HG02973 (cell line): ENCODE data around the gene IDS.
A peak's percentile ranks its signal among the peaks of the same experiment; 100 is the strongest.
"Not testable (repeated sequence)": the region's sequence is repeated elsewhere in the genome, so short reads cannot be mapped to it uniquely, and the experiment has no call there.

Source experiments
- ATAC-seq: cut with Tn5 transposase; IDR thresholded peaks from one replicate; pipeline ENCODE4 v1.9.1; 2021; ENCODE audit warnings: moderate library complexity; ENCODE audit not compliant: unreplicated experiment

Gene IDS

GRCh38 chrX:149504915-149505651 lies at the start of gene IDS:
Gene IDS, minus strand, starts transcription at chrX:149505306. Its CDS starts 169 bp downstream, at chrX:149505137.
- ATAC-seq: peak; percentile 54

DNA sequence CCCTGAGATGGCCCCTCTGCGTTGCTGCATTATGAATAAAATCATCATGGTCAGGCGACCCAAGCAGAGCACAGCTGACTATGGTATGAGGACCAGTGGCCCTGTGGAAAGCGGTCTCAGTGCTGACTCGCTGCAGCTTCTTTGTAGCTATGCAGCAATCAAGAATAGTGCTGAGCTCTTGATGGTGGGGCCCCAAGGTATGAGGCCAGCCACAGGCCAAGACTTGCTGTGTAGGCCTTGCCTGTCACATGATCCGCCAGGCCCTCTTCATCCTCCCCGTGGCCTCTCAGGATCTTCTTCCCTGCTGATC lies 46.8 kb upstream of the IDS start:
- not testable (repeated sequence) for ATAC-seq

- not testable (repeated sequence) for ATAC-seq
These were observed 46.3 kb upstream of the IDS start for GRCh38 chrX:149551245-149551938.

DNA sequence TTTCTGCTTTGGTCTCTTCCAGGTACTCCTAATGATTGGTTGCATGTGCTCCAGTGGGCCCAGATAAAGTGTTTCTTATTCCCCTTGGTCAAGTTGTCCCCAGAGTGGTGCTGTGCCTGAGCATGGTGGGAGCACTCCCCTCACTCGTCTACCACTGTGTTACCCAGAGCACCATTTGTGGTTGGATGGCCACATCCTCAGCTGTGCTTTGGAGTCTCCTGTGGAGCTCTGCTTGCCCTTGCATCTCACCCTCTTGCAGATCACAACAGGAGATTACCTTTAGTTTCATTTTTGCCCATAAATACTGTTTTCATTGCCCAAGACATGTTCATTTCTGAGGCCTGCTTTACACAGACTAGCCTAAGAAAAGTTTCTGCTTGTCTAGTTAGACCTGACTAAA lies 45.3 kb upstream of the IDS start:
- ATAC-seq: not testable (repeated sequence)

DNA sequence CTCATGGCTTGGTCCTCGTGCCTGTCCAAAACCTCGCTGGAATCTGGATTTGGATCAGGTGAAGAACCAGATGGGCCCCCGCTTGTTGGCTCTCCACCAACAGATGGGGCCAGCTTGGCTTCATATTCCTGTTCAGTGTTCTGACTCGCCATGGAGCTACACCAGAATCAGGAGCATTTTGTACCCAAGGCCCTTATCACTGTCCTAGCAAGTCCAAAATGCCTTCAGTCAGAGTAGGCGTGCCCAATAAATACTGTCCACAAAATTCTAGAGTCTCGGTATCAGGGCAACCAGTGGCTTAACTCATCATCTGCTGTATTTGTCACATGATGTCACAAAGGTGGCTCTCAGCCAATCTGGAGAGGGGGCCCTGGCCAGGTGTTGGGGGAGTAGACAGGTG lies 44.6 kb upstream of the IDS start, which contains the start of gene HSFX3:
Gene HSFX3, minus strand, starts transcription at position 224 of the 400 bp plus-strand sequence. Its CDS starts 72 bp downstream, at position 152.
- ATAC-seq: not testable (repeated sequence)

- not testable (repeated sequence) for ATAC-seq
These were observed 42.7 kb upstream of the IDS start for GRCh38 chrX:149547782-149548181.

- not testable (repeated sequence) for ATAC-seq
These were observed 41.9 kb upstream of the IDS start for GRCh38 chrX:149546962-149547361.

- not testable (repeated sequence) for ATAC-seq
These were observed 40.7 kb upstream of the IDS start for GRCh38 chrX:149545545-149546543.

GRCh38 chrX:149541521-149542047 lies 36.5 kb upstream of the IDS start:
- ATAC-seq: no peak

DNA sequence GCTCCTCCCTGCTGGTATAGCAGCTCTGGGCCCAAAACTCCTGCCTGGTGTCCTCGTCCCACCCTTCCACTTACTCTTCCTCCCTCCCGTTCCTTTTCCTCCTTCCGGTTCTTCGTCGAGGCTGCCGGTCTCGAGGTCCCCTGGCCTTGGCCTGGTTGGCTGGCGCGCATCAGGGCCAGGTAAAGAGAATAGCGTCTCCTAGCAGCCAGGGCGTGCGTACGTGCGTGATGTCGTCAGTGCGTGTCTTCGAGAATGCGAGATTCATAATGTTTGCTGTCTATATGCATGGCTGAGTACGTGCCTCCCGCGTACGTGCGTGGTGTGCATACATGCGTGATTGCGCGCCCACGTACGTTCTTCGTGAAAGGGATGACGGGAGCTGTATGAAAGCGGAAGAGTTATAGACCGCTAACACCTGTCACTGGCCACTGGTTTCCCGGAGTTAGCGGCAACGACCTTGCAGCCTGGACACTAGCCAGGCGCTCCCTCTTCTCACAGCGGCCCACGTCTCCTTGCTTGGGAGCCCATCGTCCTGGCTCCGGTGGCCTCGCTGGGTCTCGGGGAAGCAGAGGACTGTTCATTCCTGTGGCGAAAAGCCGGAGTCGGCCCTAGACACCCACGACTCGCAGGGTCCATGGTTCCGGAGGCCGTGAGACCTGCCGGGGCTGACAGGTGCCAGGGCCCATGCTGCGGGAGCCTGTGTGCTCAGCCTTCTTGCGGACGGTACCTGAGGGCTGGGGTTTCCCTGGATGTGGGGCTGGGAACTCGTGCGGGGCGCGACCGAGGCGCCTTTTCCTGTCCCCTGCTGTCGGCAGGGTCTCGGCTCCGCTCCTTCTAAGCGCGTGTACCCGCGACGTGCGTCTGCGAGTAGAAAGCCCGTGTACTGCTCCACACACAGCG lies 35.8 kb upstream of the IDS start, which contains the start of gene EOLA1:
Gene EOLA1, plus strand, starts transcription at position 392 of the 900 bp plus-strand sequence. CDS start 4,619 bp downstream, outside the sequence.
- ATAC-seq: peak; percentile 62

- peak; percentile 25 for ATAC-seq
These were observed 35.1 kb upstream of the IDS start for GRCh38 chrX:149540131-149540620.

DNA sequence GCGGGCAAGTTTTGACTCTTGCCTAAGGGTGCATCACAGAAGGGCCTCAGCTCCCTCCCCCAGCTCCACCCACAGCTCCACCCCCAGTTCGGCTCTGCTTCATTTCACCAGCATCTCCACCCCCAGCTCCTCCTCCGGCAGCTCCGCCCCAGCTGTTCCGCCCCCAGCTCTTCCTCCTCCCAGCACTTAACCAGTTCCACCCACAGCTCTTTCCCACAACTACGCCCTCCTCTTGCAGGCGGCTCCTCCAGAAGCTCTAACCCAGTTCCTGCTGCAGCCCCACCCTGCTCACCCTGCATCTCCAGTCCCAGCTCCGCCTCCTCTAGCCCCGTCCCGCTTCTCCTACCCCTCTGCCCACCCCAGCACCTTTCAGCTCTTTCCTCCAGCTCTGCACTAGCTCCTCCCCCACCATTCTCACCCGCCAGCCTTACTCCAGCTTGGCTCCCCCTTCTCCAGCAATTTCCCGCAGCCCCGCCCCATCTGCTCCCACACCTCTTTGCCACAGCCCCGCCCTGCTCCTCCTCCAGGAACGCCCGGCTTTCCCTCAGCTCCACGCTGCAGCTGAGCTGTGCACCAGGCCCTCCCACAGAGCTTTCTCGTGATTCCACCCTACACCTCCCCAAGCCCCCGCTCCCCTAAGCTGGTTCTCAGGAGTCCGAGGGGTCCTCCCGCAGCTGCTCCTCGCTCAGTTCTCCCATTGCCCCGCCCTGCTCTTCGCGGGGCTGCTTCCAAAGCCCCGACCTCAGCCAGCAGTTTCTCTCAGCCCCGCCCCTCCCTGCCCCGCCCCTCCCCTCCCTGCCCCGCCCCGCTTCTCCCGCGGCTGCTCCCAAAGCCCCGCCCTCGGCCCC lies 34.4 kb upstream of the IDS start:
- ATAC-seq: peak; percentile 38

GRCh38 chrX:149537474-149537873 lies 32.4 kb upstream of the IDS start:
- ATAC-seq: not testable (repeated sequence)

GRCh38 chrX:149534926-149535602 lies 30.0 kb upstream of the IDS start:
- not testable (repeated sequence) for ATAC-seq

DNA sequence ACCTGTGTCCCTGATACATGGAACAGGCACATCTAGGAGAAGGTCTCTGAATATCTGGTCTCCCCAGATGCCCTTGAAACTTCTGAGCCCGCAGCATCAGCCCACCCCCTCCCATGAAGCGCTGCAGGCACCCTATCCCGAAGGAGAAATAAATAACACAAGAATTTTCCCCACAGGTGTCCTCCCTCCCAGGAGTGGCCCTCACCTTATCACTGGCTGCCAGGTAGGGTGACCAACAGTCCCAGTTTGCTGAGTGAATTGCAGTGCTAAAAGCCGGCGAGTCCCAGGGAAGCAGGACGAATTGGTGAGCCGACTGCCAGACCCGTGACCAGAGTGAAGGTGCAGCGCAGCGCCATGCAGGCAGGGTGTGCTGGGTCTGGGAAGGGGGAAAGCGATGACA lies 28.9 kb upstream of the IDS start:
- ATAC-seq: not testable (repeated sequence)

DNA sequence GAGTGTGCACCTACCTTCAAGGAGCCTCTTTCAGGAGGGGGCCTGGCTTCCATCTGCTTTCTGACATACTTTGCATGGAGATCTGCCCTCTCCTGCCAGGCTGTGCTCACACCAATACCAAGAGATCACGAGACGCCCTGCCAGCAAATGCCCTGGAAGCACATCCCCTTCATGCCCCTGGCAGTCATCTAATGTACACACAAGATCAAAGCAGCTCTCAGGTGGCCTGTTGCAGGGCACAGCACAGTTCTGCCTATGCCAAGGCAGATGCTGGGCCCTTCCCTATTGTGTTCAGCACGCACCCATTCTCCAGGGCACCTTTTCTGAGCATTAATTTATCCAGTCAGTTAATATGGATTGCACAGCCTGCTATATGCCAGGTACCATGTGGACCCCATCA lies 27.8 kb upstream of the IDS start:
- not testable (repeated sequence) for ATAC-seq

GRCh38 chrX:149531599-149531998 lies 26.5 kb upstream of the IDS start:
- peak; percentile 73 for ATAC-seq

DNA sequence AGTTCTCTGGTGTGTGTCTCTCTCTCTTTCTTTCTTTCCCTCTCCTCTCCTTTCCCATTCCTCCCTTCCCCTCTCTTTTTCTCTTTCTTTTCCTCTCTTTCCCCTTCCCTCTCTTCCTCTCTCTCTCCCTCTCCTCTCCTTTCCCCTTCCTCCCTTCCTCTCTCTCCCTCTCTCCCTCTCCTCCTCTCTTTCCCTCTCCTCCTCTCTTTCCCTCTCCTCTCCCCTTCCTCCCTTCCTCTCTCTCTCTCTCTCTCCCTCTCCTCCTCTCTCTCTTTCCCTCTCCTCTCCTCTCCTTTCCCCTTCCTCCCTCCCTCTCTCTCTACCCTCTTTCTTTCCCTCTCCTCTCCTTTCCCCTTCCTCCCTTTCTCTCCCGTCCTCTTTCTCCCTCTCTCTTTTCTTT lies 23.3 kb upstream of the IDS start:
- no peak for ATAC-seq
